Activated CD8-positive, alpha-beta memory T cell treated with anti-CD3 and anti-CD28 coated beads, Interleukin-2, amount 10 ng/mL, durations not matched to agents 7 days and 5 days (primary cell): Measurements from ENCODE around the gene THBS2. TPM values are rescaled to one million over a fixed set of nuclear protein-coding genes. Genes with fewer than 3 reads are reported as not detected.
"Not testable (repeated sequence)": the region's sequence is repeated elsewhere in the genome, so short reads cannot be mapped to it uniquely, and the experiment has no call there.

Experiments
- ATAC-seq: fragments of 150-1000 bp; cut with Tn5 transposase; one replicate; pipeline ENCODE4 v1.10.0; 2021; ENCODE audit warnings: moderate library complexity
- CTCF ChIA-PET: fragments of 350-600 bp; sonication (Branson Sonifier 250); formaldehyde crosslinking; loops from one replicate; lab custom pipeline; 2021; ENCODE audit warnings: antibody characterized with exemption; lab: Charles Lee
- DNase-seq: peaks from one replicate; pipeline ENCODE4 v3.0.0-alpha.2; 2020
- H3K27ac Mint-ChIP-seq: one replicate; pipeline ENCODE4 v1.8.0; 2021; ENCODE audit warnings: mild to moderate bottlenecking, mixed read lengths
- H3K27me3 Mint-ChIP-seq: one replicate; pipeline ENCODE4 v1.8.0; 2021; ENCODE audit warnings: mixed read lengths
- H3K36me3 Mint-ChIP-seq: one replicate; pipeline ENCODE4 v1.8.0; 2021; ENCODE audit warnings: mild to moderate bottlenecking, mixed read lengths
- H3K4me1 Mint-ChIP-seq: one replicate; pipeline ENCODE4 v1.8.0; 2021; ENCODE audit warnings: mixed read lengths
- H3K4me3 Mint-ChIP-seq: one replicate; pipeline ENCODE4 v1.8.0; 2021; ENCODE audit warnings: mild to moderate bottlenecking, moderate library complexity, mixed read lengths
- H3K9me3 Mint-ChIP-seq: one replicate; pipeline ENCODE4 v1.8.0; 2022; ENCODE audit warnings: low read depth, mixed read lengths
- total RNA-seq, 2 experiments: library from RNA; stranded (reverse); gene quantifications; one replicate each; pipeline ENCODE4 v1.2.3, GENCODE V29; 2021

THBS2 gene
- not detected for total RNA-seq

GRCh38 chr6:169253337-169254238 lies at the start of gene THBS2:
Gene THBS2, minus strand, starts transcription at chr6:169253846. Its CDS starts 3,062 bp downstream, at chr6:169250784.
- peaks cover 70% of the 10 kb centered on the region for H3K27me3 Mint-ChIP-seq
- DNase-seq: no peak
- no peak within 1 kb of the TSS for H3K4me3 Mint-ChIP-seq
- CTCF ChIA-PET: no interaction called here
- H3K9me3 Mint-ChIP-seq: no peaks in the 10 kb centered on the region
- ATAC-seq: no peak
- H3K27ac Mint-ChIP-seq: no peak within 1 kb of the TSS
- H3K4me1 Mint-ChIP-seq: peaks cover 3% of the 10 kb centered on the region
- no peaks in the 10 kb centered on the region for H3K36me3 Mint-ChIP-seq

GRCh38 chr6:169302716-169303115 lies 49.1 kb upstream of the THBS2 start:
- no peak for DNase-seq
- Mint-ChIP-seq H3K9me3 (no peaks in the 10 kb centered on the region), H3K4me1 (no peaks in the 10 kb centered on the region), H3K27me3 (peaks cover 16% of the 10 kb centered on the region), H3K36me3 (no peaks in the 10 kb centered on the region), H3K4me3 (no peak overlapping the region), H3K27ac (no peak overlapping the region)
- CTCF ChIA-PET: no interaction called here
- no peak for ATAC-seq

GRCh38 chr6:169302255-169302654 lies 48.6 kb upstream of the THBS2 start:
- H3K4me3 Mint-ChIP-seq: no peak overlapping the region
- CTCF ChIA-PET: no interaction called here

DNA sequence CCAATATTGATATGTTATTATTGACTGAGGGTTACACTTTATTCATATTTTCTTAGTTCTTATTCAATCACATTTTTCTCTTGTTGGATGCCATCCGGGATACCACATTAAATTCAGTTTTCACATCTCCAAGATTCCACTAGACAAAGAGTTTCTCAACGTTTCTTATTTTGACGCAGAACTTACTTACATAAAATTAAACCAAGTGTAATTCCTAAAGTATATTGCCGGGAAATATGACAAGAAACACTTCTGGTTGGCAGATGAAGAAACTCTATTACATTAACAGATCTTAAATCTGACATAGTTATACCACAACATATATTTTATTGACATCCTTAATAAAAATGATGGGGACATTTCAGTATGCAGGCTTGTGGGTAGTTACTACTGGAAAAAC lies 47.3 kb upstream of the THBS2 start:
- Mint-ChIP-seq H3K36me3 (no peaks in the 10 kb centered on the region), H3K4me1 (no peaks in the 10 kb centered on the region), H3K9me3 (no peaks in the 10 kb centered on the region), H3K27me3 (peaks cover 14% of the 10 kb centered on the region), H3K27ac (no peak overlapping the region), H3K4me3 (no peak overlapping the region)
- no peak for ATAC-seq
- CTCF ChIA-PET: no interaction called here
- DNase-seq: no peak

More at GRCh38 chr6:169302255-169302654, 48.6 kb upstream of the THBS2 start:
- no peaks in the 10 kb centered on the region for H3K9me3 Mint-ChIP-seq
- DNase-seq (no peak), ATAC-seq (no peak)
- H3K27me3 Mint-ChIP-seq: peaks cover 14% of the 10 kb centered on the region
- no peak overlapping the region for H3K27ac Mint-ChIP-seq
- H3K4me1 Mint-ChIP-seq: no peaks in the 10 kb centered on the region
- H3K36me3 Mint-ChIP-seq: no peaks in the 10 kb centered on the region

GRCh38 chr6:169298626-169299025 lies 45.0 kb upstream of the THBS2 start:
- CTCF ChIA-PET, H3K27ac Mint-ChIP-seq, ATAC-seq, H3K27me3 Mint-ChIP-seq, DNase-seq, H3K9me3 Mint-ChIP-seq, H3K4me3 Mint-ChIP-seq, H3K4me1 Mint-ChIP-seq, H3K36me3 Mint-ChIP-seq: not testable (repeated sequence)

GRCh38 chr6:169296622-169297021 lies 43.0 kb upstream of the THBS2 start:
- Mint-ChIP-seq H3K4me1 (no peaks in the 10 kb centered on the region), H3K9me3 (no peaks in the 10 kb centered on the region), H3K4me3 (no peak overlapping the region), H3K27me3 (peaks cover 3% of the 10 kb centered on the region), H3K27ac (no peak overlapping the region), H3K36me3 (no peaks in the 10 kb centered on the region)
- DNase-seq (no peak), ATAC-seq (no peak)
- CTCF ChIA-PET: no interaction called here

- Mint-ChIP-seq H3K27me3 (peaks cover 3% of the 10 kb centered on the region), H3K27ac (no peak overlapping the region), H3K36me3 (no peaks in the 10 kb centered on the region), H3K9me3 (no peaks in the 10 kb centered on the region), H3K4me1 (no peaks in the 10 kb centered on the region), H3K4me3 (no peak overlapping the region)
- no peak for ATAC-seq
- DNase-seq: no peak
- CTCF ChIA-PET: no interaction called here
Measured at GRCh38 chr6:169296170-169296569, 42.5 kb upstream of the THBS2 start.

DNA sequence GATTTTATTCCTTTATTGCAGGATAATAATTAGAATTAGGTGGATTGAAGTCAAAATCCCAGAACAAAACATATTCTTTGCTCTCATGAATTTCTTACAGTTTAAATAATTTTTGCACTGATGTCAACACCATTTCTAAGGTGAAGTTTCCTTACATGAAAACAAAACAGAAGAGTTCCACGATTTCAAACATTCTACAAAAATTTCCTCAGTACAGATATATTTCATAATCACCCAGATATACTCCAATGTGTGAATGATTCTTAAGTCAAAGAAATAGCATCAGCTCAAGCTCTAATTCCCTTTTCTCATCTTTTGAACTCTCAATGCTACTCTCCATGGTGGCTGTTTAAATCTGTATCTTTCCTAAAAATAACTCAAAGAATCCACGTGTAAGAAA lies 39.5 kb upstream of the THBS2 start:
- H3K4me3 Mint-ChIP-seq: no peak overlapping the region
- H3K36me3 Mint-ChIP-seq: no peaks in the 10 kb centered on the region
- no peaks in the 10 kb centered on the region for H3K9me3 Mint-ChIP-seq
- DNase-seq: no peak
- no peaks in the 10 kb centered on the region for H3K4me1 Mint-ChIP-seq
- CTCF ChIA-PET: no interaction called here
- ATAC-seq: no peak
- no peak overlapping the region for H3K27ac Mint-ChIP-seq
- peaks cover 3% of the 10 kb centered on the region for H3K27me3 Mint-ChIP-seq

GRCh38 chr6:169292338-169293124 lies 38.9 kb upstream of the THBS2 start:
- no peaks in the 10 kb centered on the region for H3K9me3 Mint-ChIP-seq
- DNase-seq (no peak), ATAC-seq (no peak)
- CTCF ChIA-PET: no interaction called here
- H3K27ac Mint-ChIP-seq: no peak overlapping the region
- H3K4me1 Mint-ChIP-seq: no peaks in the 10 kb centered on the region
- no peak overlapping the region for H3K4me3 Mint-ChIP-seq
- no peaks in the 10 kb centered on the region for H3K36me3 Mint-ChIP-seq
- peaks cover 3% of the 10 kb centered on the region for H3K27me3 Mint-ChIP-seq

DNA sequence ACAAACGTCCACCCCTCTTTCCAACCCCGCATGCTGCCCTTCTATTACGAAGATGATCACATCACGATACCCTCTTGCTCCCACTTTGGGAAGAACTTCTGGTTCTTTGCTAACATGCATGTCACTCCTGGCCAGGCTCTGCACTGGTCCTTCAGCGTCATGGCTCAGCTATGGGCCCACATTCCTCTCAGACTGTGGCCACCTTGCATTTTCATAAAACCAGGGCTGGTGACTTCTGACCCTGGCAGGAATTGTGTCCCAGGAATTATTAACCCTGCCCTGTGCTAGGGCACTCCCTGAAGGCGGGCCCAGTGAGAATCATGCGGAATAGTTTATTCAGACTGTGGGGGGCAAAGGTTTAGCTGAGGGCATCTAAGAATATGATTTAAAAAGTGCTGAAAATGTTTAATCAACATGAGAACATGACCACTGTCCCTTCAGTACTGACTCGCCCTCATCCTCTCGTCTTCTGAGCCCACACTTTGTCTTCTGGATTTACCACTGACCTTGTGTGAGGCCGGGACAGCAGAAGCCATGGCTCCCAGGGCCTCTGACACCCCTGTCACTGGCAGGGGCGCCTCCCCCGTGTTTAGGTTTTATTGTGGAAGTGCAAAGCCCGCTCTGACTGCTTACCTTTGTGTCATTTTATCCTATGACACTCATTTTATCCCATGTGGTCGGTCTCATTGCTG lies 38.1 kb upstream of the THBS2 start:
- CTCF ChIA-PET: no interaction called here
- Mint-ChIP-seq H3K4me1 (no peaks in the 10 kb centered on the region), H3K36me3 (no peaks in the 10 kb centered on the region), H3K27me3 (peaks cover 3% of the 10 kb centered on the region), H3K9me3 (no peaks in the 10 kb centered on the region), H3K4me3 (no peak overlapping the region), H3K27ac (no peak overlapping the region)
- DNase-seq (no peak), ATAC-seq (no peak)

GRCh38 chr6:169291148-169291547 lies 37.5 kb upstream of the THBS2 start:
- CTCF ChIA-PET: no interaction called here
- DNase-seq (no peak), ATAC-seq (no peak)
- peaks cover 3% of the 10 kb centered on the region for H3K27me3 Mint-ChIP-seq
- no peaks in the 10 kb centered on the region for H3K9me3 Mint-ChIP-seq
- no peak overlapping the region for H3K27ac Mint-ChIP-seq
- no peaks in the 10 kb centered on the region for H3K36me3 Mint-ChIP-seq
- no peak overlapping the region for H3K4me3 Mint-ChIP-seq
- H3K4me1 Mint-ChIP-seq: no peaks in the 10 kb centered on the region

- H3K27me3 Mint-ChIP-seq: peaks cover 3% of the 10 kb centered on the region
- no peak overlapping the region for H3K27ac Mint-ChIP-seq
- H3K4me3 Mint-ChIP-seq: no peak overlapping the region
- DNase-seq: no peak
- H3K36me3 Mint-ChIP-seq: no peaks in the 10 kb centered on the region
- ATAC-seq: no peak
- CTCF ChIA-PET: no interaction called here
- H3K9me3 Mint-ChIP-seq: no peaks in the 10 kb centered on the region
- no peaks in the 10 kb centered on the region for H3K4me1 Mint-ChIP-seq
Measured at GRCh38 chr6:169289619-169290339, 36.1 kb upstream of the THBS2 start.

- CTCF ChIA-PET: no interaction called here
- no peak overlapping the region for H3K4me3 Mint-ChIP-seq
- H3K27me3 Mint-ChIP-seq: peaks cover under 1% of the 10 kb centered on the region
- H3K27ac Mint-ChIP-seq: no peak overlapping the region
- no peak for DNase-seq
- H3K36me3 Mint-ChIP-seq: no peaks in the 10 kb centered on the region
- no peaks in the 10 kb centered on the region for H3K4me1 Mint-ChIP-seq
- no peaks in the 10 kb centered on the region for H3K9me3 Mint-ChIP-seq
- no peak for ATAC-seq
Measured at GRCh38 chr6:169289257-169289618, 35.6 kb upstream of the THBS2 start.
